Heart right ventricle (tissue), 16 donors: ENCODE results near the gene ENTPD8. TPM values are rescaled to one million over a fixed set of nuclear protein-coding genes. Genes with fewer than 3 reads are reported as not detected.
"Not testable (repeated sequence)": the region's sequence is repeated elsewhere in the genome, so short reads cannot be mapped to it uniquely, and the experiment has no call there.

Source experiments
- ATAC-seq, 8 donors: fragments of 200-7000 bp; cut with Tn5 transposase; one replicate each; pipeline ENCODE4 v1.9.1; 2020; ENCODE audit warnings: mild to moderate bottlenecking in 8 of 8, moderate library complexity in 8 of 8, moderate number of reproducible peaks in 1 of 8
- DNase-seq, 2 donors: peaks; one replicate each; pipeline ENCODE4 v3.0.0-alpha.2; 2020
- H3K27ac ChIP-seq, 10 donors: fragments of 200-600 bp; sonication (generic) in 2 of 10; one replicate each; pipeline versions ENCODE4 v1.5.0 to v1.8.0; 2020 to 2022; ENCODE audit warnings: mild to moderate bottlenecking in 3 of 10
- H3K27me3 ChIP-seq, 7 donors: fragments of 200-600 bp; one replicate each; pipeline ENCODE4 v1.8.0; 2021 to 2022; ENCODE audit warnings: mild to moderate bottlenecking in 2 of 7
- H3K36me3 ChIP-seq, 9 donors: fragments of 200-600 bp; sonication (generic) in 1 of 9; one replicate each; pipeline versions ENCODE4 v1.5.0 to v1.8.0; 2020 to 2022; ENCODE audit warnings: mild to moderate bottlenecking in 2 of 9
- H3K4me1 ChIP-seq, 9 donors: fragments of 200-600 bp; sonication (generic) in 1 of 9; one replicate each; pipeline versions ENCODE4 v1.5.0 to v1.8.0; 2020 to 2022; ENCODE audit warnings: mild to moderate bottlenecking in 4 of 9
- H3K4me3 ChIP-seq, 10 donors: fragments of 200-600 bp; sonication (generic) in 2 of 10; one replicate each; pipeline versions ENCODE4 v1.5.0 to v1.8.0; 2020 to 2022; ENCODE audit warnings: mild to moderate bottlenecking in 7 of 10, moderate library complexity in 2 of 10
- H3K9me3 ChIP-seq, 11 donors: fragments of 200-600 bp in 10 of 11; sonication (generic) in 2 of 11; one replicate each; pipeline versions ENCODE4 v1.5.0 to v1.8.0; 2013 to 2022; ENCODE audit warnings: mild to moderate bottlenecking in 2 of 11, control low read depth in 1 of 11, moderate library complexity in 1 of 11
- WGBS, 2 donors: extraction: QIAGEN DNeasy Blood & Tissue Kit; methylation state at CpG; one replicate each; pipeline ENCODE4 v1.1.7; 2013; ENCODE audit warnings: inconsistent platforms in 1 of 2; 5-methylcytosine and 5-hydroxymethylcytosine counted together
- intact Hi-C, 10 donors: fragments of 100-400 bp; cut with DNase I; formaldehyde crosslinking; loops; one replicate each; pipeline versions ENCODE4 v1.11.1 to v1.14.2; 2022
- polyA plus RNA-seq, 2 donors: library from polyadenylated mRNA; stranded (reverse); fragments of 200-250 nt; gene quantifications; one replicate each; pipeline ENCODE4 v1.2.3, GENCODE V29; 2013
- total RNA-seq, 10 donors: library from RNA; stranded (reverse); fragmentation: NEBNext Ultra II Directional in 3 of 10; extraction: Animal tissue kit (Norgen Biotek cat#: 25700) in 3 of 10; gene quantifications; one replicate each; pipeline versions ENCODE4 v1.2.1 to v1.2.4, GENCODE V29; 2021 to 2023
- TF ChIP-seq, protein P1 (sequence below), 9 donors: fragments of 200-600 bp; sonication (generic) in 2 of 9; IDR thresholded peaks; one replicate each; pipeline versions ENCODE4 v1.5.0 to v1.8.0; 2021 to 2022; ENCODE audit warnings: antibody characterized with exemption in 9 of 9, mild to moderate bottlenecking in 5 of 9, moderate library complexity in 1 of 9
- donor health status: Arrhythmogenic right ventricular cardiomyopathy.
- donor health status: ischemic (EF 13 %, LVEDD 7.1; RV severe dilation, severe dysfunction).
- donor health status: healthy with polysubstance abuse.
- donor health status: DM: no; HTN: yes; CAD: no.
- donor health status: DM: no; HTN: no; CAD: no.
- donor health status: ischemic (EF 25% LVEDD 6.9; RV normal size, moderate dysfunction).
- donor health status: ischemic (EF 25% LVEDD 5.7; RV mildly dilated, moderate dysfunction).
- donor health status: healthy.
- donor health status: DM: yes; HTN: yes; CAD: no.
- donor health status: Ischemic cardiomyopathy.
- donor health status: ischemic (EF 35%, LVEDD 5.7; RV mildly dilated, moderate dysfunction).
- donor health status: nonischemic (EF 11% LVEDD 7.7; RV severe dilation, severe dysfunction).
- donor health status: DM: yes; HTN: yes; CAD: no.
- donor health status: PGD.
- donor health status: ischemic (EF 29% LVEDD 5.4; RV normal size, mild dysfunction).
- donor health status: nonischemic (EF 23%, LVEDD 6.1; RV moderate dilation, normal function).

Gene ENTPD8
- total and polyA plus RNA-seq, 12 donors: 0.03 to 0.15 TPM; not detected in 10

GRCh38 chr9:137388589-137389427 is 52.3 kb downstream of the ENTPD8 start:
- Histone ChIP-seq H3K9me3 (no peaks in the 10 kb centered on the region), H3K36me3 (peaks cover 0 to 7% (median 0%) of the 10 kb centered on the region in 9 donors), H3K4me3 (no peak overlapping the region), H3K4me1 (peaks cover 0 to 45% (median 23%) of the 10 kb centered on the region in 9 donors), H3K27me3 (no peaks in the 10 kb centered on the region), H3K27ac (peak overlapping the region in 8 of 10 donors; percentile 40 to 95 (median 84))
- WGBS, 2 donors: 84 to 85% methylated on average over 47 of the region's 47 CpGs
- intact Hi-C loops: loop anchor here in 1 of 10 donors (5.0 kb wide), 1 partner anchor 92 kb away; no protein-coding TSS in a partner anchor
- DNase-seq: no peak
- TF ChIP-seq, protein P1, sequence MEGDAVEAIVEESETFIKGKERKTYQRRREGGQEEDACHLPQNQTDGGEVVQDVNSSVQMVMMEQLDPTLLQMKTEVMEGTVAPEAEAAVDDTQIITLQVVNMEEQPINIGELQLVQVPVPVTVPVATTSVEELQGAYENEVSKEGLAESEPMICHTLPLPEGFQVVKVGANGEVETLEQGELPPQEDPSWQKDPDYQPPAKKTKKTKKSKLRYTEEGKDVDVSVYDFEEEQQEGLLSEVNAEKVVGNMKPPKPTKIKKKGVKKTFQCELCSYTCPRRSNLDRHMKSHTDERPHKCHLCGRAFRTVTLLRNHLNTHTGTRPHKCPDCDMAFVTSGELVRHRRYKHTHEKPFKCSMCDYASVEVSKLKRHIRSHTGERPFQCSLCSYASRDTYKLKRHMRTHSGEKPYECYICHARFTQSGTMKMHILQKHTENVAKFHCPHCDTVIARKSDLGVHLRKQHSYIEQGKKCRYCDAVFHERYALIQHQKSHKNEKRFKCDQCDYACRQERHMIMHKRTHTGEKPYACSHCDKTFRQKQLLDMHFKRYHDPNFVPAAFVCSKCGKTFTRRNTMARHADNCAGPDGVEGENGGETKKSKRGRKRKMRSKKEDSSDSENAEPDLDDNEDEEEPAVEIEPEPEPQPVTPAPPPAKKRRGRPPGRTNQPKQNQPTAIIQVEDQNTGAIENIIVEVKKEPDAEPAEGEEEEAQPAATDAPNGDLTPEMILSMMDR (IDR thresholded peaks at IDR 0.05): no peak
- no peak for ATAC-seq

DNA sequence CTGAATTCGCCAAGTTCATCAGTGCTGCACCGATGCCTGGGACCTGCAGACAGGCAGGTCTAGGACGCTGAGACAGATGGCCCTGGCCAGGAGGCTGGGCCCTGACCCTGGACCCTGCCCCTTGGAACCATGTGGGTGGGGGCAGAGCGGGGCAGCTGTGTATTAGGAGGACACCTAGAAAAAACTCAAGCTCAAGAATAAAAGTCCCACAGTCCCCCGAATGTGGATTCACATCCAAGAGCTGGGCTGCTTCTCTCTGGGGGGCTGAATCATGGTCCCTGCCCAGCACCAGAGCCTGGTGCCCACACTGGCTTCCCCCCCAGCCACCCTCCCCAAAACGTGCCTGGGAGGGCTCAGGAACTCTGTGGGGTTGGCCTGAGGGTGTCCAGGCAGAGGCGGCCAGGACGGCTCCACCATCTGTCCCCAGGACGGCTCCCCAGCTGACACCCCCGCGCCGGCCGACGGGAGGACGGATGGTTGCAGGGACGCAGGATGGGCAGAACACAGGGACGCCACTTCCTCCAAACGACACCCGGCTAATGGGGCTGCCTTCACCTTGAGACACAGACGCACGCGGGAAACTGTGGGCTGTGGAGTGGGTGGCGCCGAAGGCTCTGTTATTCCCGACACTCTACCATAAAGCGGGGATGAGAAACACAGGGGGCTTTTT is 53.1 kb downstream of the ENTPD8 start:
- 70 to 75% methylated on average over 26 of the region's 26 CpGs for WGBS, 2 donors
- peaks cover 0 to 45% (median 23%) of the 10 kb centered on the region in 9 donors for H3K4me1 ChIP-seq
- DNase-seq: no peak
- intact Hi-C loops: loop anchor here in 1 of 10 donors (5.0 kb wide), 1 partner anchor 91 kb away; no protein-coding TSS in a partner anchor
- H3K27me3 ChIP-seq: no peaks in the 10 kb centered on the region
- peak overlapping the region; percentile 44 to 95 (median 84) for H3K27ac ChIP-seq
- peaks cover 0 to 7% (median 0%) of the 10 kb centered on the region in 9 donors for H3K36me3 ChIP-seq
- ATAC-seq: peak in 4 of 8 donors; percentile 12 to 47 (median 22)
- TF ChIP-seq, protein P1 (IDR thresholded peaks at IDR 0.05): no peak
- H3K4me3 ChIP-seq: peak overlapping the region in 4 of 10 donors; percentile 5 to 33 (median 28)
- no peaks in the 10 kb centered on the region for H3K9me3 ChIP-seq

GRCh38 chr9:137387114-137387890 is 53.9 kb downstream of the ENTPD8 start:
- peak overlapping the region in 4 of 10 donors; percentile 5 to 33 (median 28) for H3K4me3 ChIP-seq
- WGBS, 2 donors: 48 to 57% methylated on average over 34 of the region's 34 CpGs
- H3K9me3 ChIP-seq: no peaks in the 10 kb centered on the region
- peaks cover 0 to 6% (median 0%) of the 10 kb centered on the region in 9 donors for H3K36me3 ChIP-seq
- intact Hi-C loops: loop anchor here in 1 of 10 donors (5.0 kb wide), 1 partner anchor 90 kb away; no protein-coding TSS in a partner anchor
- no peaks in the 10 kb centered on the region for H3K27me3 ChIP-seq
- H3K27ac ChIP-seq: peak overlapping the region; percentile 44 to 95 (median 84)
- peaks cover 0 to 45% (median 23%) of the 10 kb centered on the region in 9 donors for H3K4me1 ChIP-seq
- DNase-seq (no peak), ATAC-seq (peak; percentile 28 to 72 (median 58))
- TF ChIP-seq, protein P1 (IDR thresholded peaks at IDR 0.05): no peak

DNA sequence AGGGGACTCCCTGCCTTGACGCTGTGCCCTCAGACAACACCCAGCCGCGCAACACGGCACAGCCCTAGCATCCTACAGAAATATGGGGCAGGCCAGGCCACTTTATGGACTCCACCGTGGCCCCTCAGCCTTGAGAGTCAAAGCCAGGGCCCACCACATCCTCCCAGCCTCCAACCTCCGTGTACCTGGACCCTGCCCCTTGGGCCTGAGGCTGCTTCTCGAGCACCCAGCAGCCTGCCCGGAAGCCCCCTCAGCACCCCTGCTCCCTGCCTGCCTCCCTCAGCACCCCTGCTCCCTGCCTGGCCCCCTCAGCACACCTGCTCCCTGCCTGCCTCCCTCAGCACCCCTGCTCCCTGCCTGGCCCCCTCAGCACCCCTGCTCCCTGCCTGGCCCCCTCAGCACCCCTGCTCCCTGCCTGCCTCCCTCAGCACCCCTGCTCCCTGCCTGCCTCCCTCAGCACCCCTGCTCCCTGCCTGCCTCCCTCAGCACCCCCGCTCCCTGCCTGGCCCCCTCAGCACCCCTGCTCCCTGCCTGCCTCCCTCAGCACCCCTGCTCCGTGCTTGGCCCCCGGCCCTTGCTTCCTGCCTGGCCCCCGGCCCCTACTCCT is 54.5 kb downstream of the ENTPD8 start:
- Histone ChIP-seq H3K4me1 (peaks cover 0 to 38% (median 23%) of the 10 kb centered on the region in 9 donors), H3K27ac (peak overlapping the region in 9 of 10 donors; percentile 72 to 95 (median 85)), H3K4me3 (peak overlapping the region in 2 of 10 donors; percentile 28 to 33)
- H3K36me3 ChIP-seq, H3K9me3 ChIP-seq, ATAC-seq, DNase-seq, H3K27me3 ChIP-seq: not testable (repeated sequence)
- intact Hi-C loops: loop anchor here in 1 of 10 donors (5.0 kb wide), 1 partner anchor 89 kb away; no protein-coding TSS in a partner anchor
- WGBS, 2 donors: 81 to 84% methylated on average over 12 of the region's 12 CpGs
